Stimulated activated CD4-positive, alpha-beta T cell treated with anti-CD3 and anti-CD28 coated beads, TNF-alpha, amount 100 ng/mL, for 24 hours (primary cell): ENCODE results near the gene RUNX1.
A peak's percentile ranks its signal among the peaks of the same experiment; 100 is the strongest.
"Not testable (repeated sequence)": the region's sequence is repeated elsewhere in the genome, so short reads cannot be mapped to it uniquely, and the experiment has no call there.

Experiments
- DNase-seq, 3 experiments: peaks; one replicate each; pipeline ENCODE4 v3.0.0-alpha.2; 2020; ENCODE audit warnings: low read depth in 3 of 3

RUNX1 gene

GRCh38 chr21:34807146-34807880 is 241.8 kb downstream of the RUNX1 start:
- peak; percentile 38 to 63 (median 54) for DNase-seq

GRCh38 chr21:34806423-34806822 is 242.7 kb downstream of the RUNX1 start:
- no peak for DNase-seq

GRCh38 chr21:34805157-34805556 is 243.9 kb downstream of the RUNX1 start:
- DNase-seq, result no peak

- not testable (repeated sequence) for DNase-seq
Measured at GRCh38 chr21:34804584-34804983, 244.5 kb downstream of the RUNX1 start.

GRCh38 chr21:34803782-34804370 is 245.2 kb downstream of the RUNX1 start:
- no peak for DNase-seq

GRCh38 chr21:34802180-34802899 is 246.8 kb downstream of the RUNX1 start:
- no peak for DNase-seq

GRCh38 chr21:34801519-34802132 is 247.5 kb downstream of the RUNX1 start:
- no peak for DNase-seq

GRCh38 chr21:34800797-34801518 is 248.1 kb downstream of the RUNX1 start:
- DNase-seq, result no peak

GRCh38 chr21:34799092-34799491 is 250.0 kb downstream of the RUNX1 start:
- DNase-seq, result no peak

GRCh38 chr21:34797921-34798535 is 251.1 kb downstream of the RUNX1 start:
- DNase-seq, result no peak

GRCh38 chr21:34797201-34797525 is 251.9 kb downstream of the RUNX1 start:
- DNase-seq, result no peak

GRCh38 chr21:34796518-34797200 is 252.4 kb downstream of the RUNX1 start:
- no peak for DNase-seq

- no peak for DNase-seq
Measured at GRCh38 chr21:34795548-34796180, 253.4 kb downstream of the RUNX1 start.

GRCh38 chr21:34795175-34795547 is 253.9 kb downstream of the RUNX1 start:
- no peak for DNase-seq

GRCh38 chr21:34794686-34795085 is 254.4 kb downstream of the RUNX1 start:
- DNase-seq, result no peak

- no peak for DNase-seq
Measured at GRCh38 chr21:34793471-34793870, 255.6 kb downstream of the RUNX1 start.

- DNase-seq, result no peak
Measured at GRCh38 chr21:34792504-34793089, 256.5 kb downstream of the RUNX1 start.

GRCh38 chr21:34791776-34792503 is 257.2 kb downstream of the RUNX1 start:
- DNase-seq, result no peak

- DNase-seq, result no peak
Measured at GRCh38 chr21:34790834-34791233, 258.3 kb downstream of the RUNX1 start.
